Head of caudate nucleus (tissue), 42 donors: ENCODE data around the gene GRIA1.

Experiments used
- DNase-seq, 42 donors: peaks; one replicate each; pipeline versions ENCODE4 v3.0.0 to v3.0.0-alpha.2; 2020 to 2021; ENCODE audit warnings: mixed read lengths in 7 of 42
- intact Hi-C: fragments of 100-400 bp; cut with DNase I; formaldehyde crosslinking; loops from one replicate; pipeline ENCODE4 v1.15.0; 2022

Gene GRIA1

GRCh38 chr5:153629027-153629895 is 138.8 kb downstream of the GRIA1 start:
- DNase-seq: peak; percentile 17 to 85 (median 50)
- intact Hi-C loops: no loop called here

- intact Hi-C loops: no loop called here
Observed at GRCh38 chr5:153630546-153630945, 140.1 kb downstream of the GRIA1 start.

GRCh38 chr5:153632748-153633290 is 142.3 kb downstream of the GRIA1 start:
- DNase-seq: no peak
- intact Hi-C loops: no loop called here

More at GRCh38 chr5:153630546-153630945, 140.1 kb downstream of the GRIA1 start:
- no peak for DNase-seq

GRCh38 chr5:153636670-153637451 is 146.4 kb downstream of the GRIA1 start:
- no peak for DNase-seq
- intact Hi-C loops: no loop called here

- no peak for DNase-seq
- intact Hi-C loops: no loop called here
Observed at GRCh38 chr5:153640293-153640692, 149.8 kb downstream of the GRIA1 start.

- DNase-seq: peak in 1 of 42 donors; percentile 14
- intact Hi-C loops: no loop called here
Observed at GRCh38 chr5:153641183-153641688, 150.8 kb downstream of the GRIA1 start.

GRCh38 chr5:153654504-153655200 is 164.2 kb downstream of the GRIA1 start:
- DNase-seq: no peak
- intact Hi-C loops: no loop called here

- no peak for DNase-seq
- intact Hi-C loops: no loop called here
Observed at GRCh38 chr5:153655201-153655510, 164.7 kb downstream of the GRIA1 start.

- DNase-seq: no peak
- intact Hi-C loops: no loop called here
Observed at GRCh38 chr5:153658149-153658548, 167.7 kb downstream of the GRIA1 start.

- intact Hi-C loops: no loop called here
Observed at GRCh38 chr5:153658606-153659005, 168.1 kb downstream of the GRIA1 start.

GRCh38 chr5:153659039-153659736 is 168.7 kb downstream of the GRIA1 start:
- DNase-seq: no peak
- intact Hi-C loops: no loop called here

More at GRCh38 chr5:153658606-153659005, 168.1 kb downstream of the GRIA1 start:
- no peak for DNase-seq

GRCh38 chr5:153660919-153661318 is 170.4 kb downstream of the GRIA1 start:
- intact Hi-C loops: no loop called here
- no peak for DNase-seq

GRCh38 chr5:153661897-153662296 is 171.4 kb downstream of the GRIA1 start:
- intact Hi-C loops: no loop called here
- no peak for DNase-seq

GRCh38 chr5:153670101-153670500 is 179.6 kb downstream of the GRIA1 start:
- DNase-seq: no peak
- intact Hi-C loops: no loop called here

- intact Hi-C loops: no loop called here
- DNase-seq: no peak
Observed at GRCh38 chr5:153671653-153672346, 181.3 kb downstream of the GRIA1 start.

GRCh38 chr5:153672347-153673090 is 182.0 kb downstream of the GRIA1 start:
- intact Hi-C loops: no loop called here
- DNase-seq: no peak

- no peak for DNase-seq
- intact Hi-C loops: no loop called here
Observed at GRCh38 chr5:153674356-153674755, 183.9 kb downstream of the GRIA1 start.
